ENCODE data around the gene KRTAP1-5.
"Not testable (repeated sequence)": the region's sequence is repeated elsewhere in the genome, so short reads cannot be mapped to it uniquely, and the experiment has no call there.

DNA sequence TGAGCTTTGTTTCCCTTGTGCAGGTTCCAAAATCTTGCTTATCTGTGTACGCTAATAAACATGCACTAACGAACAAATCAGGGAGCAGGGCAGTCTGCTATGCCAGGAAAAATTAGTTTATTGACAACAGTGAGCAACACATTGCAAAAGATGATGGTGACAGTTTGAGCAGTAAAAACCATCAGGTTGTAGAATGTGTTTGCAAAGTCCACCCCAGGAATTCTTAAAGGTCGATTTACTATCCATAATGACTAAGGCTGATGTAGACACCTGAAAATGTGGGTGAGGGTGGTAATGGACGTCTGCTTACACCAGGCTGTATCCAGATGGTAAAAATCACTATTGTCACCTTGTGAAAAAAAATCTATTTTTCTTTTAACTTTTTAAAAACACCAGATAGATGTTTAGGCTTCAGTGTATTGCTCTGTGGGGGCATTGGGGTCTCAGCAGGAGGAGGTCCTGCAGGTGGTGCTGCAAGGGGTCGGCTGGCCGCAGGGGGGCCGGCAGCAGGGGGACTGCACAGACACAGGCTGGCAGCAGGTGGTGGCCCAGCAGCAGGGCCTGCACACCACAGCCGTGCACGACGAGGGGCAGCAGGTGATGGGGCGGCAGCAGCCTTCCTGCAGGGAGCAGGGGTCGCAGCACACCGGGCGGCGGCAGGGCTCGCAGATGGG, 38.1 kb upstream of the KRTAP1-5 start:
- TF ChIP-seq, protein P1, sequence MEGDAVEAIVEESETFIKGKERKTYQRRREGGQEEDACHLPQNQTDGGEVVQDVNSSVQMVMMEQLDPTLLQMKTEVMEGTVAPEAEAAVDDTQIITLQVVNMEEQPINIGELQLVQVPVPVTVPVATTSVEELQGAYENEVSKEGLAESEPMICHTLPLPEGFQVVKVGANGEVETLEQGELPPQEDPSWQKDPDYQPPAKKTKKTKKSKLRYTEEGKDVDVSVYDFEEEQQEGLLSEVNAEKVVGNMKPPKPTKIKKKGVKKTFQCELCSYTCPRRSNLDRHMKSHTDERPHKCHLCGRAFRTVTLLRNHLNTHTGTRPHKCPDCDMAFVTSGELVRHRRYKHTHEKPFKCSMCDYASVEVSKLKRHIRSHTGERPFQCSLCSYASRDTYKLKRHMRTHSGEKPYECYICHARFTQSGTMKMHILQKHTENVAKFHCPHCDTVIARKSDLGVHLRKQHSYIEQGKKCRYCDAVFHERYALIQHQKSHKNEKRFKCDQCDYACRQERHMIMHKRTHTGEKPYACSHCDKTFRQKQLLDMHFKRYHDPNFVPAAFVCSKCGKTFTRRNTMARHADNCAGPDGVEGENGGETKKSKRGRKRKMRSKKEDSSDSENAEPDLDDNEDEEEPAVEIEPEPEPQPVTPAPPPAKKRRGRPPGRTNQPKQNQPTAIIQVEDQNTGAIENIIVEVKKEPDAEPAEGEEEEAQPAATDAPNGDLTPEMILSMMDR (IDR thresholded peaks at IDR 0.05) = not testable (repeated sequence)
- TF ChIP-seq, protein P2, sequence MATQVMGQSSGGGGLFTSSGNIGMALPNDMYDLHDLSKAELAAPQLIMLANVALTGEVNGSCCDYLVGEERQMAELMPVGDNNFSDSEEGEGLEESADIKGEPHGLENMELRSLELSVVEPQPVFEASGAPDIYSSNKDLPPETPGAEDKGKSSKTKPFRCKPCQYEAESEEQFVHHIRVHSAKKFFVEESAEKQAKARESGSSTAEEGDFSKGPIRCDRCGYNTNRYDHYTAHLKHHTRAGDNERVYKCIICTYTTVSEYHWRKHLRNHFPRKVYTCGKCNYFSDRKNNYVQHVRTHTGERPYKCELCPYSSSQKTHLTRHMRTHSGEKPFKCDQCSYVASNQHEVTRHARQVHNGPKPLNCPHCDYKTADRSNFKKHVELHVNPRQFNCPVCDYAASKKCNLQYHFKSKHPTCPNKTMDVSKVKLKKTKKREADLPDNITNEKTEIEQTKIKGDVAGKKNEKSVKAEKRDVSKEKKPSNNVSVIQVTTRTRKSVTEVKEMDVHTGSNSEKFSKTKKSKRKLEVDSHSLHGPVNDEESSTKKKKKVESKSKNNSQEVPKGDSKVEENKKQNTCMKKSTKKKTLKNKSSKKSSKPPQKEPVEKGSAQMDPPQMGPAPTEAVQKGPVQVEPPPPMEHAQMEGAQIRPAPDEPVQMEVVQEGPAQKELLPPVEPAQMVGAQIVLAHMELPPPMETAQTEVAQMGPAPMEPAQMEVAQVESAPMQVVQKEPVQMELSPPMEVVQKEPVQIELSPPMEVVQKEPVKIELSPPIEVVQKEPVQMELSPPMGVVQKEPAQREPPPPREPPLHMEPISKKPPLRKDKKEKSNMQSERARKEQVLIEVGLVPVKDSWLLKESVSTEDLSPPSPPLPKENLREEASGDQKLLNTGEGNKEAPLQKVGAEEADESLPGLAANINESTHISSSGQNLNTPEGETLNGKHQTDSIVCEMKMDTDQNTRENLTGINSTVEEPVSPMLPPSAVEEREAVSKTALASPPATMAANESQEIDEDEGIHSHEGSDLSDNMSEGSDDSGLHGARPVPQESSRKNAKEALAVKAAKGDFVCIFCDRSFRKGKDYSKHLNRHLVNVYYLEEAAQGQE (IDR thresholded peaks at IDR 0.05; ENCODE audit: insufficient read depth in 1 of 2, low read depth in 2 of 2, low read length in 1 of 2) = not testable (repeated sequence)
- TF ChIP-seq POLR2AphosphoS5 (IDR thresholded peaks at IDR 0.05; ENCODE audit: low read depth, low read length); SIN3A (IDR thresholded peaks at IDR 0.05; ENCODE audit: borderline replicate concordance, insufficient read depth, low read depth, low read length); TCF7L2 (IDR thresholded peaks at IDR 0.05; ENCODE audit: low read depth, low read length): not testable (repeated sequence)
